Measurements from ENCODE around the gene PAX8.
"Not testable (repeated sequence)": the region's sequence is repeated elsewhere in the genome, so short reads cannot be mapped to it uniquely, and the experiment has no call there.

DNA sequence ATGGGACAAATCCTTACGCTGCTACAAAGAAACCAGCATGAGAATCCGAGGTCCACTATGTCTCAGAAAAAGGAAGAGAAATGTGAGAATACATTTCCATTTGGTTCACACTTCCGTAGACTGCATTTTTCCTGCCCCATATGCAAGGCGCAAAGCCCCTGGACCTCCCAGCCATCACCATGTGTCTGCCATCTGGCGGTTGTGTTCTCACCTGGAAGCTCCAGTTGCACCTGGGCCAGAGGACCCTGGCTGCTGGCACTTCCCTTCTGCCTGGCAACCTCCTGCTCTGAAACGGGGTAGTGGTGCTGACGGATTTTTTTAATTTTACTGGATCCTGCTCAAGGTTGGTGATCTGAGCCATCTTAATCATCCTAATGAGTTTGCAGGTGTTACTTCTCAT, 41.4 kb upstream of the PAX8 start:
- not testable (repeated sequence) for TF ChIP-seq POLR2AphosphoS5 (IDR thresholded peaks at IDR 0.05; ENCODE audit: borderline replicate concordance, low read depth, low read length); EZH2 (IDR thresholded peaks at IDR 0.05)

Data from SK-N-MC (cell line).